ENCODE results near the gene AKNA. TPM values are rescaled to one million over a fixed set of nuclear protein-coding genes. Genes with fewer than 3 reads are reported as not detected.

The AKNA gene
- total RNA-seq, 1 donor = 11.2 TPM

GRCh38 chr9:114432323-114433067, 44.7 kb upstream of the AKNA start:
- H3K4me3 ChIP-seq (ENCODE audit: low read depth, low read length) = no peak overlapping the region
- no peak for TF ChIP-seq CTCF (IDR thresholded peaks at IDR 0.05; ENCODE audit: insufficient read depth, low read depth, low read length)
- DNase-seq (ENCODE audit: low read depth) = no peak

- no peak for DNase-seq (ENCODE audit: low read depth)
Measured at GRCh38 chr9:114431770-114432169, 44.0 kb upstream of the AKNA start.

GRCh38 chr9:114431003-114431402, 43.2 kb upstream of the AKNA start:
- H3K4me3 ChIP-seq (ENCODE audit: low read depth, low read length) = no peak overlapping the region
- TF ChIP-seq CTCF (IDR thresholded peaks at IDR 0.05; ENCODE audit: insufficient read depth, low read depth, low read length) = no peak
- no peak for DNase-seq (ENCODE audit: low read depth)

More at GRCh38 chr9:114431770-114432169, 44.0 kb upstream of the AKNA start:
- TF ChIP-seq CTCF (IDR thresholded peaks at IDR 0.05; ENCODE audit: insufficient read depth, low read depth, low read length) = no peak
- no peak overlapping the region for H3K4me3 ChIP-seq (ENCODE audit: low read depth, low read length)

- no peak overlapping the region for H3K4me3 ChIP-seq (ENCODE audit: low read depth, low read length)
- no peak for DNase-seq (ENCODE audit: low read depth)
- TF ChIP-seq CTCF (IDR thresholded peaks at IDR 0.05; ENCODE audit: insufficient read depth, low read depth, low read length) = no peak
Measured at GRCh38 chr9:114430457-114430856, 42.7 kb upstream of the AKNA start.

GRCh38 chr9:114429488-114429887, 41.7 kb upstream of the AKNA start:
- no peak for TF ChIP-seq CTCF (IDR thresholded peaks at IDR 0.05; ENCODE audit: insufficient read depth, low read depth, low read length)
- no peak overlapping the region for H3K4me3 ChIP-seq (ENCODE audit: low read depth, low read length)
- no peak for DNase-seq (ENCODE audit: low read depth)

- TF ChIP-seq CTCF (IDR thresholded peaks at IDR 0.05; ENCODE audit: insufficient read depth, low read depth, low read length) = no peak
- H3K4me3 ChIP-seq (ENCODE audit: low read depth, low read length) = no peak overlapping the region
Measured at GRCh38 chr9:114428466-114428865, 40.7 kb upstream of the AKNA start.

GRCh38 chr9:114427644-114428043, 39.9 kb upstream of the AKNA start:
- no peak for DNase-seq (ENCODE audit: low read depth)
- H3K4me3 ChIP-seq (ENCODE audit: low read depth, low read length) = no peak overlapping the region
- TF ChIP-seq CTCF (IDR thresholded peaks at IDR 0.05; ENCODE audit: insufficient read depth, low read depth, low read length) = no peak

More at GRCh38 chr9:114428466-114428865, 40.7 kb upstream of the AKNA start:
- no peak for DNase-seq (ENCODE audit: low read depth)

Data from fibroblast of villous mesenchyme (primary cell).